Testis (tissue), 2 donors: ENCODE data around the gene KCTD14.

ENCODE experiments used
- POLR2A ChIP-seq: fragments of 450-650 bp; IDR thresholded peaks from one replicate; pipeline ENCODE4 v1.6.1; 2017; ENCODE audit warnings: antibody characterized with exemption, mild to moderate bottlenecking, moderate library complexity
- TF ChIP-seq, protein P1 (sequence below), 3 experiments: fragments of 450-650 bp in 2 of 3; fragments of 200-600 bp in 1 of 3; sonication (generic) in 1 of 3; IDR thresholded peaks; one replicate each; pipeline ENCODE4 v1.5.1; 2016 to 2019; ENCODE audit warnings: antibody characterized with exemption in 3 of 3, mild to moderate bottlenecking in 2 of 3, moderate library complexity in 1 of 3

GRCh38 chr11:78031629-78032028 is 8.6 kb upstream of the KCTD14 start:
- TF ChIP-seq, protein P1, sequence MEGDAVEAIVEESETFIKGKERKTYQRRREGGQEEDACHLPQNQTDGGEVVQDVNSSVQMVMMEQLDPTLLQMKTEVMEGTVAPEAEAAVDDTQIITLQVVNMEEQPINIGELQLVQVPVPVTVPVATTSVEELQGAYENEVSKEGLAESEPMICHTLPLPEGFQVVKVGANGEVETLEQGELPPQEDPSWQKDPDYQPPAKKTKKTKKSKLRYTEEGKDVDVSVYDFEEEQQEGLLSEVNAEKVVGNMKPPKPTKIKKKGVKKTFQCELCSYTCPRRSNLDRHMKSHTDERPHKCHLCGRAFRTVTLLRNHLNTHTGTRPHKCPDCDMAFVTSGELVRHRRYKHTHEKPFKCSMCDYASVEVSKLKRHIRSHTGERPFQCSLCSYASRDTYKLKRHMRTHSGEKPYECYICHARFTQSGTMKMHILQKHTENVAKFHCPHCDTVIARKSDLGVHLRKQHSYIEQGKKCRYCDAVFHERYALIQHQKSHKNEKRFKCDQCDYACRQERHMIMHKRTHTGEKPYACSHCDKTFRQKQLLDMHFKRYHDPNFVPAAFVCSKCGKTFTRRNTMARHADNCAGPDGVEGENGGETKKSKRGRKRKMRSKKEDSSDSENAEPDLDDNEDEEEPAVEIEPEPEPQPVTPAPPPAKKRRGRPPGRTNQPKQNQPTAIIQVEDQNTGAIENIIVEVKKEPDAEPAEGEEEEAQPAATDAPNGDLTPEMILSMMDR (IDR thresholded peaks at IDR 0.05) = no peak
- TF ChIP-seq POLR2A = no peak
